GM21390 (cell line): ENCODE measurements around the gene GXYLT2.

ENCODE experiments used
- ATAC-seq: cut with Tn5 transposase; IDR thresholded peaks from one replicate; pipeline ENCODE4 v1.9.1; 2021; ENCODE audit not compliant: unreplicated experiment

Gene GXYLT2

GRCh38 chr3:73007992-73008712 lies 120.3 kb downstream of the GXYLT2 start:
- ATAC-seq = no peak

- no peak for ATAC-seq
These were observed 121.2 kb downstream of the GXYLT2 start for GRCh38 chr3:73009008-73009407.

DNA sequence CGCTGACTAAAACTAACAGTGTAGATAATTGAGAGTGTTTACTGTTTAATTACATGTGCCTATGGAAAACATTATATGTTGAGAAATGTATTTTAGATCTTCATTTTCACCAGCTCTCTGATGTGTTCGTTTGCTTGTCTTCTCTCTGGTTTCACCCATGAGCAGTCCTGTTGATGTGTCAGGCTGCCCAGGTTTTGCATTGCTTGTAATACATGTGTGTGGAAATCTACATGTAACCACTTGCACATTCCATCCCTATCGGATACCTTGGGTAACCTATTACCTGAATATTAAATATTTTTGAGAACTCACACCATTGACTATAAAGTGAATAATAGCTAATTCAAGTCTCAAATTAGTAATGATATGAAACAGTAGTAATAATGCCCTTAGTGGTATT lies 121.9 kb downstream of the GXYLT2 start:
- ATAC-seq = no peak

GRCh38 chr3:73010158-73010557 lies 122.3 kb downstream of the GXYLT2 start:
- ATAC-seq = no peak

GRCh38 chr3:73018298-73018697 lies 130.5 kb downstream of the GXYLT2 start:
- ATAC-seq = no peak

DNA sequence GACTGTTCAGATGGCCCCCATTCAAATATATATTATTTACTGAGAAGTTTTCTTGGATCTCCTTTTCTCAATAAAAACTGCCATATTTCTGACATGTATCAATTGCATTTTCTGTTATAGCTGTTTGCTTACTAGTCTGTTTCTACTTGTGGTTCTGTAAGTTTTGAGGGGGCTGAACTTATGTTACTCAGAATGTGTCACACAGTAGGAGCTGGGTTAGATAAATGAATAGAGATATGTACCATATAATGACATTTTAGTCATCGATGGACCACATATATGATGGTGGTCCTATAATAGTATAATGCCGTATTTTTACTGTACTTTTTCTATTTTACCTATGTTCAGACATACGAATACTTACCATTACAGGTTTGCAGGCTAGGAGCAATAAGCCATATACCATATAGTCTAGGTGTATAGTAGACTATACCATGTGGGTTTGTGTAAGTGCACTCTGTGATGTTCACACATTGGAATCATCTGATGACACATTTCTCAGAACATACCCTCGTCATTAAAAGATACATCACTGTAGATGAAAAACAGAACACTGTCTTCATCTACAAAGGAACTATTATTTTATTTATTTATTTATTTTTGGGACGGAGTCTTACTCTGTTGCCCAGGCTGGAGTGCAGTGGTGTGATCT lies 131.1 kb downstream of the GXYLT2 start:
- ATAC-seq = no peak

DNA sequence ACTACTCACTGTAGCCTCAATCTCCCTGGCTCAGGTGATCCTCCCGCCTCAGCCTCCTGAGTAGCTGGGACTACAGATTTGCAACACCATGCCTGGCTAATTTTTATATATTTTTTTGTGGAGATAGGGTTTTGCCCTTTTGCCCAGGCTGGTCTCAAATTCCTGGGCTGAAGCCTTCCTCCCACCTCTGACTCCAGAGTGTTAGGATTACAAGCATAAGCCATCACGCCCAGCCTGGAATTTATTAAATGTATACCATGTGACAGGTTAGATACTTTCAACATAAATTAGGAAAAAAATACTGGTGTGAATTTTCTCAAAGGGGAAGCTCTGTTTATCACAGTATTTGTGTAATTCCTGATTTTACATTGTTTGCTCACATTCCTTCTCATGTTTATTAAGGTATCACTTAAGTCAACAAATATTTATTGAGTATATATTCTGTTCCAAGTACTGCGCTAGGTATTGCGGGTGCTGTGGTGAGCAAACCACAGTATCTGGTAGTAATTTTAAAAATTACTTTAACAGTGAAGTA lies 133.5 kb downstream of the GXYLT2 start:
- ATAC-seq = no peak

- no peak for ATAC-seq
These were observed 137.0 kb downstream of the GXYLT2 start for GRCh38 chr3:73024836-73025235.

GRCh38 chr3:73026111-73026759 lies 138.4 kb downstream of the GXYLT2 start:
- ATAC-seq = no peak
